NCI-H748 treated with DMSO at 0.1 percent for 48 hours (cell line): ENCODE data around the gene NRM.
"Not testable (repeated sequence)": the region's sequence is repeated elsewhere in the genome, so short reads cannot be mapped to it uniquely, and the experiment has no call there.

Experiments used
- DNase-seq: peaks from one replicate; lab custom pipeline; 2025; lab: John Stamatoyannopoulos, UW

NRM gene

DNA sequence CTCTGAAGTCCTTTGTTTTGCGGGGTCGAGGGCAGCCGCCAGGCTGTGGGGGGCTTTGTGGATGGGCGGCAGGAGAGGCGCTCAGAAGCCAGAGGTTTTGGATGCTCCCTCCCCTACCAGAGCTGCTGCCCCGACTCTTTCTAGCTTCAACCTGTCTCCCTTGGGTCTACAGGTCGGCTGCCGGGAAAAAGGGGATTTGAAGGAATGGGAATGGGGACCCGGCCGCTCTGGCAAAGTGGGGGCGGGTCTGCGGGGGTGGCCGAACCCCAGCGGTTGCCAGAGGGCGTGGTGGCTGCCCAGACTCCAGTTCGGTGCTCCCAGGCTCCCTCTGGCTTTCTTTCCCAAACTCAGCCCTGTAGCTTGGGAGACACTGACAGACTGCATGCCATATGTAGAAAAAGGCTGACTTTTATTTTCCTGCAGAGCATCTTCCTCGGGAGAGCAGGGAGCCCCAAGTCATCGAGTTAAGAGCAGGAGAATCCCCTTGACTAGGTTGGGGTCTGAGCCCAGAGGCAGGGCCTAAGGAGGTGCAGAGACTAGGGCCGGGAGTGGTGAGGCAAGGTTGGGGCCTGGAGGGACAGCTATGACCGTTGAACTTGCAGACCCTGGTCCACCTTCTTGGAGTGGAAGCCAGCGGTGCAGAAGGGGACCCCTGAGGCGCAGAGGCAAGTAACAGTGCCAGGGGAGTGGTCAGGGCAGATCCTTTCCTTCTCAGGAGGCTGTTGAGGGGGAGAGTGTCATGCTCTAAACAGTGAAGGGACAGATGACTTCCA lies 2.9 kb downstream of the NRM start:
- DNase-seq = peak; percentile 28

GRCh38 chr6:30686908-30687658 lies 3.7 kb downstream of the NRM start:
- peak; percentile 83 for DNase-seq

DNA sequence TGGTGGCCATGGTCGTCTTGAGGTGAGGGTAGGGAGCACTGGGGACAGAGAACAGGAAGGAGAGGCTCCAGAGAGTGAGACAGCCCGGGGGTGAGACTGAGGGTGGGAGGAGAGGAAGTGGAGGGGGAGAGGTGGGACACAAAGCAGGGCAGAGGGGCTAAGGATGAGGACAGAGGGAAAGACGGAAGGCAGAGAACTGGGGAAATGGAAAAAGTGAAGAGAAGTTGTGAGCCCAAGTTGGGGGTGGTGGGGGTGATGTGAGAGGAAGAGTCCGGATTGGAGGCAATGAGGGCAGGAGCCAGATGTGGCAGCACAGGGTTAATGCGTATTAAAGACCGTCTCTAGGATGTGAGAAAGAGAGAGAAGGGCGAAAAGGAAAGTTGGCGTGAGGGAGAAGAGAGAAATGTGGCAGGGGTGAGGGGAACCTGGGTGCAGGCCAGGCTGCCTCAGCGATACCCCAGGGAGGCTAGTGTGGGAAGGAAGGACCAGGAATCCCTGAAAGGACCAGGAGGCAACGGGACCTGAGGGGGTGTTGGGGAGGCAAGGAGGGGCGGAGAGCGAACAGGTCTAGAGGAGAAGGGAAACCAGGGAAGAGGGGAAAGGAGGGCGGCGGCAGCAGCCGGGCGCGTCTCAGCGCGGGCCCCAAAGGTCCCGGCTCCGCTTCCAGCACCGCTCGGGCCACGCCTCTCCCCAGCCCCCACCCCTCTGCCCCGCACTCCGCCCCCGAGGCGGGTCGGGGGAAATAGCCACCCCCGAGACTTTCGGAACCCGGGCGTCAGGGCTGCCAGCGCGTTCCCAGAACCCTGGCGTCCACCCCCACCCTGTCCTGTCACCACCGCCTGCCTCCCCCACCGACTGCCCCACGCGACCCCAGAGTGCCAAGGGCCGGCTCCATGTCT lies 4.5 kb downstream of the NRM start, which contains the start of gene PPP1R18:
Gene PPP1R18 (minus strand): TSS at position 637 of the 899 bp plus-strand sequence. CDS start 627 bp downstream, at position 10.
- peak; percentile 41 for DNase-seq

- DNase-seq = no peak
These were observed 5.4 kb downstream of the NRM start for GRCh38 chr6:30685157-30686008.

- no peak for DNase-seq
These were observed 6.2 kb downstream of the NRM start for GRCh38 chr6:30684386-30685156.

DNA sequence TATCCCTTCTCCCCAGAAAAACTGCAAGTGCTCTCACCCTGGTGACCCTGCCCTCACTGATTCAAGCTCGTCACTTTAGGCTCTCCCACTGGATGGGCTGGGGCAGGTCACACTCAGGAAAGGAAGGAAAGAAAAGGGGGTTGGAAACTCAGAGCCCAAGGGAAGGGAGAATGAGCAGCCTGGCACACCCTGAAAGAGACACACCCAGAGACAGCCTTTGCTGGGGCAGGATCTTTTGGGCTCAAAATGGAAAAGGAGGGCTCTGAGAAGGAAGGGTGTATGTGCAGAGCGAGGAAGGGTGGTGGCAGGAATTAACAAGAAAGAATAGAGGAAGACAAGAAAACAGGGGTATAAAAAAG lies 6.8 kb downstream of the NRM start:
- no peak for DNase-seq

DNA sequence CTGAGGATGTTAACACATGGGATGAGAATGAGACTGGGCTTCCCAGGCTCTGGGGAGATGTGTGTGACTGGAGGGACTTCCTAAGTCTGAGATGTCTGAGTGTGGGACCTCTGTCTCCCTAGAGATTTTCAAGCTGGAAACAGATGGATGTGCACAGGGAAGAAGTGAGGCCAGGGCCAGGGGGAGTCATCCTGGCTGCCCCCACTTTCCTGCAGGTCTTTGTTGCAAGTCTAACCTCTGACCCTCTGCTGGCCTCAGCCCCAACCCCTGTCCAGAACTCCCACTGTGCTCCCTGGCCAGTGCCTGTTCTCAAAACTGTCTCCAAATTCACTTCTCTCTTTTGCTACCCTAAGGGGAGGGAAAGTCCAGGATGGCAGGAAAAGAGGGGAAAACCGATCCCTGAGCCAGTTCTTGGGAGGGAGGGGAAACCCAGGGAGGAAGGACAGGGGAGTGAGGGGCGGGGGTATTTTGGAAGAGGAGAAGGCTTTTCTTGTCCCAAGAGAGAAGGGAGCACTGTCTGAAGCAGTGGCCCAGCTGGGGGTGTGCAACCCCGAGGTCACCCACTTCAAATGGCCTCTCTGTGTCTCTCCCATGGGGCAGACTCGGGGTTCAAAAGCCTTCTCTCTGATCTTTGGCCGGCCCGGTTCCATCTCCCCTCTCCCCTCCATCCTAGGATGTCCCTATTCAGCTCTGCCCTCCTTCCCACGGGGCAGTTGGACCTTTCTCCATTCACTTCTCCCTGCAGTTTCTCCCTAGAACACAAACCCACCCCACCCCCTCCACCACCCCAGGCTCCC lies 7.4 kb downstream of the NRM start:
- DNase-seq = no peak

DNA sequence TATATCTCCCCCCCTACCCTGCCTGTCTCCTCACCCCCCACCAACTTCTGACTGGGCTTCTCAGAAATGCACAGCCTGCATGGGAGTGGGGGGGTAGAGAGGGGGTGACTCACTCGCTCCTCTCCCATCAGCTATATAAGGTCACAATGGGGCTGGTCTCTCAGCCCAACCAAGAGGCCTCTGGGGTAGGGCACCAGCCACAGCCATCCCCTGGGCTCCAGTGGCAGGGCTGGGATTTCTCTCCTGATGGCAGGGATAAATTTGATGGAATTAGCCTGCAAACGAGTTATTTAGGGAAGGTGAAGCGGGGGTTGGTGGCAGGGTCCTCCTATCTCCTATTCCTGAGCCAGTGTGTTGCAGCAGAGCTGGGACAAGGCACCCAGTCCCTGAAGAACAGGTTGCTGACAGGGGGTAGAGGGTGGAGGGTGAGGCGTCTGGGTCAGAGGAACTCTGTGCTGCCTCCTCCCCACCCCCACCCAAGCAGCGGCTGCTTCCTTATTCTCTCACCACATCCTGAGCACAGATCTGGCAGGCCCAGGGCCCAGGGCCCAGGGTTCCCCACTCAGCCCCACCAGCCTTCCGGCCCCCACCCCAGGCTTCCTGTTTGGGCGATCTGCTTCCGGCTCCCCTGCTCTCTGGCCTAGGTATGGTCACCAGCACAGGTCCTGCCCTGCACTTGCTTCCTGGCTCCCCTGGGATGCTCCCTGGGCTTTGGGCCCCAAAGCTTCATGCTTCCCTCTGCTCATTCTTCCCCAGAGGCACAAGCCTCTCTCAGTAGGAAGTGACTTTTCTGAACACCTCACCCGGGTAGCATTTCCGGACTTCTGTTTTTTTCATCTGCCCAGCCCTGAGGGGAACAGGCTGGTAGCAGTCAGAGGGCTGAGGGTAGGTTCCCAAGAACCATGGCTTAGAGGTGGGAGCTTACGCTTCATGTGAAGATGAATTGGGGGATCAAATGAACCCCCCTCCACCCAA lies 8.4 kb downstream of the NRM start:
- DNase-seq = no peak

DNA sequence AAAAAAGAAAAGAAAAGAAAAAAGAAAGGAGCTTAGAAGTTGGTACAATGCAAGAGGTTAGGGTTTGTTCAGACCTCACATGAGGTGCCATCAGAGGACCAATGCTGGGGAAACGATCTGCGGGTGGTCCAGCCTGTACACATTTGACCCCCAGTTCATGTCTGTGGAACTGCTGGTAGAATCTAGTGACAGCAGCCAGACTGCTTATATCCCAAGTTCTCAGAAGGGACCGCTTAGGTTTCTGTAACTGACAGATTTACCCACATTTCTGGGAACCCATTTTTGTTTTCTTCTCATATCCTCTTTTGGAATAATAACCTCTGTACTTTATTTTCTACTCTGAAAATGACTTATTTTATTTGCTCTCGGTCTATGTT lies 9.0 kb downstream of the NRM start:
- DNase-seq = no peak

- no peak for DNase-seq
These were observed 10.8 kb downstream of the NRM start for GRCh38 chr6:30679765-30680535.

GRCh38 chr6:30678964-30679726 lies 11.6 kb downstream of the NRM start:
- peak; percentile 62 for DNase-seq

- DNase-seq = no peak
These were observed 14.0 kb downstream of the NRM start for GRCh38 chr6:30676660-30677285.

DNA sequence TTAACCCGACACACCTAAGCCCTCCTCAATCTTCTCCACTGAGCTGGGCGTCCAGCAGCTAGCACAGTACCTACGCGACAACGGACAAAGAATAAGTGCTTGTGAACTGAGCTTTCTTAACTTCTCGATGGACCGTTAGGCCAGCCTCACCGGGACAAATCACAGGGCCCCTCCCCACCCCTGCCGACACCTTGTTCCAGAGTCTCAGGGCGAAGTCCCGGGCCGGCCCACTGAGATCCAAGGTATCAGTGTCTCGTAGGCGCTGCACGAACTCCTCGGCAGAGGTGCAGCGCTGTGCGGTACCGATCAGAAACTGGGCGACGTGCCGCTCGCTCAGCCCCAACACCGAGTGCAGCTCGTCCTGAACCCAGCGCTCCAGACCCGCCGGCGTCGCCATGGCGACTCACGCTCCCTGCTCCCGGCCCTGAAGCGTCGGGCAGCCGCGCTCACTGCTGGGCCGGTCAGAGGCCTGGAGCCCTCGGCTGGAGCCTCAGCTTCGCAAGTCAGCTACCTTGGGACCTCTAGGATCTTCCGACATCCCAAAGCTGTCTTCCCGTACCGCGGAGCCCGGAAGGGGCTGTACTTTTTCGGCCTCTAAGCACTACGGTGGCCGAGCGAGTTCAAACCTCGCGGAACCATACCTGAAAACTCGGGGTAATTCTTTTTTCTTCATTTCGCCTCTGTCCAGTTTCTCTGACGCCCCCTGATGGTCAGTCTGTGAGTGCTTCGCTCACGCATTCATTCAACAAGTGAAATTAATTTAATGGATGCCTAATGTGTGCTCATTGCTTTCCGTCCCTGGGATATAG lies 18.1 kb downstream of the NRM start, which contains the start of gene DHX16:
Gene DHX16 (minus strand): TSS at position 562 of the 809 bp plus-strand sequence. CDS start 165 bp downstream, at position 397.
- peak; percentile 97 for DNase-seq

- DNase-seq = no peak
These were observed 19.8 kb downstream of the NRM start for GRCh38 chr6:30670760-30671527.

- DNase-seq = not testable (repeated sequence)
These were observed 24.5 kb downstream of the NRM start for GRCh38 chr6:30666300-30666699.
